Neuronal stem cell (in vitro differentiated cells): ENCODE measurements around the gene ZSCAN18.

Experiments used
- DNase-seq: peaks from one replicate; pipeline ENCODE4 v3.0.0-alpha.2; 2013; ENCODE audit warnings: low spot score
- H2AFZ ChIP-seq: one replicate; pipeline ENCODE4 v1.6.1; 2013; ENCODE audit warnings: mild to moderate bottlenecking, low read length, inconsistent platforms
- H2AK5ac ChIP-seq: 2 replicates; pipeline ENCODE4 v1.6.1; 2013; ENCODE audit warnings: low read depth, mild to moderate bottlenecking, inconsistent platforms, low read length, moderate library complexity, mixed read lengths
- H2BK120ac ChIP-seq: 2 replicates; pipeline ENCODE4 v1.6.1; 2013; ENCODE audit warnings: low read depth, mild to moderate bottlenecking, inconsistent platforms, low read length, moderate library complexity, mixed read lengths
- H2BK12ac ChIP-seq: one replicate; pipeline ENCODE4 v1.6.1; 2013; ENCODE audit warnings: low read length, inconsistent platforms
- H2BK15ac ChIP-seq: 2 replicates; pipeline ENCODE4 v1.6.1; 2013; ENCODE audit warnings: mild to moderate bottlenecking, low read length, inconsistent platforms, mixed read lengths
- H2BK5ac ChIP-seq: one replicate; pipeline ENCODE4 v1.6.1; 2013; ENCODE audit warnings: inconsistent platforms, mild to moderate bottlenecking, low read length, moderate library complexity
- H3K14ac ChIP-seq: one replicate; pipeline ENCODE4 v1.6.1; 2013; ENCODE audit warnings: low read length, inconsistent platforms
- H3K18ac ChIP-seq: 2 replicates; pipeline ENCODE4 v1.6.1; 2013; ENCODE audit warnings: low read length, inconsistent platforms
- H3K23ac ChIP-seq: 2 replicates; pipeline ENCODE4 v1.6.1; 2013; ENCODE audit warnings: low read depth, mild to moderate bottlenecking, mixed read lengths, low read length, inconsistent platforms; ENCODE audit not compliant: poor library complexity
- H3K27ac ChIP-seq: replicated peaks from 3 replicates; pipeline ENCODE4 v1.5.1; 2013; ENCODE audit warnings: low read length, inconsistent platforms
- H3K27me3 ChIP-seq, 3 experiments: 2 replicates each; pipeline ENCODE4 v1.6.1; 2013; ENCODE audit warnings: low read length in 3 of 3, mild to moderate bottlenecking in 2 of 3, inconsistent platforms in 1 of 3, low read depth in 1 of 3, mixed read lengths in 1 of 3, moderate library complexity in 1 of 3; ENCODE audit not compliant: control insufficient read depth in 3 of 3, insufficient read depth in 3 of 3
- H3K36me3 ChIP-seq, 2 donors: replicated peaks in 1 of 2; 2 replicates each; pipeline ENCODE4 v1.6.1; 2013; ENCODE audit warnings: low read length in 2 of 2; ENCODE audit not compliant: control insufficient read depth in 2 of 2, insufficient read depth in 2 of 2
- H3K4ac ChIP-seq: 2 replicates; pipeline ENCODE4 v1.6.1; 2013; ENCODE audit warnings: inconsistent platforms, mild to moderate bottlenecking, low read length, moderate library complexity
- H3K4me1 ChIP-seq, 2 donors: 1 replicate in 1 of 2; 2 replicates in 1 of 2; pipeline ENCODE4 v1.6.1; 2013; ENCODE audit warnings: low read length in 2 of 2, low read depth in 1 of 2; ENCODE audit not compliant: control insufficient read depth in 2 of 2, insufficient read depth in 1 of 2
- H3K4me2 ChIP-seq: one replicate; pipeline ENCODE4 v1.6.1; 2013; ENCODE audit warnings: mild to moderate bottlenecking, low read length, inconsistent platforms; ENCODE audit not compliant: insufficient read depth, poor library complexity, severe bottlenecking
- H3K4me3 ChIP-seq, 2 donors: 2 replicates each; pipeline ENCODE4 v1.5.1; 2013; ENCODE audit warnings: low read length in 2 of 2, mild to moderate bottlenecking in 2 of 2, inconsistent platforms in 1 of 2, moderate library complexity in 1 of 2
- H3K79me1 ChIP-seq: one replicate; pipeline ENCODE4 v1.6.1; 2013; ENCODE audit warnings: low read depth, mild to moderate bottlenecking, inconsistent platforms, low read length, moderate library complexity
- H3K9ac ChIP-seq: one replicate; pipeline ENCODE4 v1.6.1; 2013; ENCODE audit warnings: mild to moderate bottlenecking, low read depth, low read length, inconsistent platforms; ENCODE audit not compliant: poor library complexity
- H3K9me3 ChIP-seq, 2 donors: replicated peaks in 1 of 2; 2 replicates each; pipeline versions ENCODE3 to v1.6.1; 2013; ENCODE audit warnings: low read length in 2 of 2, mild to moderate bottlenecking in 2 of 2, inconsistent platforms in 1 of 2, low read depth in 1 of 2, mixed read lengths in 1 of 2, moderate library complexity in 1 of 2; ENCODE audit not compliant: control insufficient read depth in 2 of 2, insufficient read depth in 1 of 2
- H4K8ac ChIP-seq: one replicate; pipeline ENCODE4 v1.6.1; 2013; ENCODE audit warnings: low read depth, mild to moderate bottlenecking, inconsistent platforms, low read length, moderate library complexity
- H4K91ac ChIP-seq: one replicate; pipeline ENCODE4 v1.6.1; 2013; ENCODE audit warnings: low read length, low read depth, mild to moderate bottlenecking, inconsistent platforms; ENCODE audit not compliant: poor library complexity
- WGBS, 2 donors: extraction: QIAGEN DNeasy Blood & Tissue Kit; methylation state at CpG; one replicate each; pipeline ENCODE4 v1.1.7; 2013; ENCODE audit warnings: missing lambda C conversion rate in 2 of 2, mixed read lengths in 1 of 2; ENCODE audit not compliant: insufficient read length in 2 of 2, insufficient replicate concordance in 1 of 2; ENCODE audit errors: extremely low coverage in 2 of 2; 5-methylcytosine and 5-hydroxymethylcytosine counted together

Gene ZSCAN18

DNA sequence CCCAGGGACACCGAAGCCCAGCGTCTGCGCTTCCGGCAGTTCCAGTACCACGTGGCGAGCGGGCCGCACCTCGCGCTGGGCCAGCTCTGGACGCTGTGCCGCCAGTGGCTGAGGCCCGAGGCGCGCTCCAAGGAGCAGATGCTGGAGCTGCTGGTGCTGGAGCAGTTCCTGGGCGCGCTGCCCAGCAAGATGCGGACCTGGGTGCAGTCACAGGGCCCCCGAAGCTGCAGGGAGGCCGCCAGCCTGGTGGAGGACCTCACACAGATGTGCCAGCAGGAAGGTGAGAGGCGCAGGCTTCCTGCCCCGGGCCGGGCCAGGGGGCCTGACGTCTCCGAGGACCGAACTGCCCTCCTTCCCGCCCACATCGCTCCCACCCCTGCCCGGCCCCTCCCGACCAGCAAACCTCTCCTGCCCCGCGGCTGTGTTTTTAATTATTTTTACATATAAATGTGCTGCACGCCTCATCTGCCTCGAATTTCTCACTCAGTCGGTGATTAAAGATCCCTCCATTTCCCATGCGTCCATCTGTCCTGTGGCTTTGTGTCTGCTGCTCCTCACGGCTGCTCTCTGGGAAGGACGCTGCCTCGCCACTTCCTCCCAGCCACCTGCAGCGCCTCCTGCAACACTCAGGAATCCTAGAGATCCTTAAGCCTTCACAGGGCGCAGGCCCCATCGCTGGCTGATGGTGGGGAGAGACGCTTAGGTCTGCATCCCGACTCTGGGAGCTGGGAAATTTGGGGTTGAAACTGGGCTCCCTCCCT, 59.9 kb downstream of the ZSCAN18 start:
- H3K4me2 ChIP-seq = no peak overlapping the region
- peaks cover 0 to 2% (median 0%) of the 10 kb centered on the region in 3 experiments for H3K27me3 ChIP-seq
- H3K23ac ChIP-seq = peak overlapping the region; percentile 65
- peak overlapping the region; percentile 99 for H2BK120ac ChIP-seq
- peak overlapping the region; percentile 92 for H3K18ac ChIP-seq
- peak overlapping the region; percentile 65 for H4K8ac ChIP-seq
- H3K9me3 ChIP-seq = peaks cover 10 to 39% of the 10 kb centered on the region in 2 donors
- peak overlapping the region; percentile 97 for H2AK5ac ChIP-seq
- peak overlapping the region; percentile 82 for H2BK5ac ChIP-seq
- DNase-seq = no peak
- no CpG with 5 or more reads among the region's 44 CpGs for WGBS, 2 donors
- no peak overlapping the region for H2BK15ac ChIP-seq
- peak overlapping the region; percentile 98 for H3K4ac ChIP-seq
- peak overlapping the region; percentile 70 for H3K9ac ChIP-seq
- H2AFZ ChIP-seq = peak overlapping the region; percentile 69
- no peak overlapping the region for H3K4me3 ChIP-seq
- peak overlapping the region; percentile 72 for H4K91ac ChIP-seq
- H3K14ac ChIP-seq = peak overlapping the region; percentile 76
- H2BK12ac ChIP-seq = peak overlapping the region; percentile 90
- H3K4me1 ChIP-seq = peaks cover 0 to 16% of the 10 kb centered on the region in 2 donors
- no peak overlapping the region for H3K27ac ChIP-seq
- peaks cover 3% of the 10 kb centered on the region for H3K79me1 ChIP-seq
- H3K36me3 ChIP-seq = peaks cover 0 to 5% of the 10 kb centered on the region in 2 donors

DNA sequence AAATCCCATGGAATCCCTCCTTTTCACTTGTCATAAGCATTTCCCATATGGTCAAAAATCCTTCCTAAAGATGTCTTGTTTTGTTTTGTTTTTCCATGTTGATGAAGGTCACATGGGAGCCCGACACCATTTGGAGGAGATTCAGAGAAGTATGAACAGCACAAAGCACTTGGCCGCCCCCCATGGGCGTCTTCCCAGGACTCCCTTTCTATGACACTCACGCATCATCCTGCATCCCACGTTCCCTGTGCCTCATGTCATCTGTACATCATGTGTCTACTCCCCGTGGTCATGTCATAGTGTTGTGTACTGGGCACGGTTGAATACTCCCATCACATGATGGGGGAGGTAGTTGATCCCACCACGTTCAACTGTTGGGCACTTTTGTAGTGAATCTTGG, 62.2 kb downstream of the ZSCAN18 start:
- H3K36me3 ChIP-seq = peaks cover 0 to 5% of the 10 kb centered on the region in 2 donors
- WGBS, 2 donors = no CpG with 5 or more reads among the region's 8 CpGs
- H2BK12ac ChIP-seq = no peak overlapping the region
- H4K91ac ChIP-seq = no peak overlapping the region
- no peak overlapping the region for H2BK120ac ChIP-seq
- H3K79me1 ChIP-seq = no peaks in the 10 kb centered on the region
- H3K18ac ChIP-seq = no peak overlapping the region
- peaks cover 0 to 15% of the 10 kb centered on the region in 2 donors for H3K4me1 ChIP-seq
- H3K27ac ChIP-seq = no peak overlapping the region
- H3K4ac ChIP-seq = no peak overlapping the region
- H3K14ac ChIP-seq = no peak overlapping the region
- no peak overlapping the region for H2AFZ ChIP-seq
- H2AK5ac ChIP-seq = no peak overlapping the region
- no peak overlapping the region for H3K23ac ChIP-seq
- H2BK5ac ChIP-seq = no peak overlapping the region
- no peak overlapping the region for H3K4me2 ChIP-seq
- H3K9ac ChIP-seq = no peak overlapping the region
- DNase-seq = no peak
- no peak overlapping the region for H4K8ac ChIP-seq
- no peaks in the 10 kb centered on the region for H3K27me3 ChIP-seq
- no peak overlapping the region for H2BK15ac ChIP-seq
- H3K9me3 ChIP-seq = peaks cover 5 to 30% of the 10 kb centered on the region in 2 donors
- H3K4me3 ChIP-seq = no peak overlapping the region

DNA sequence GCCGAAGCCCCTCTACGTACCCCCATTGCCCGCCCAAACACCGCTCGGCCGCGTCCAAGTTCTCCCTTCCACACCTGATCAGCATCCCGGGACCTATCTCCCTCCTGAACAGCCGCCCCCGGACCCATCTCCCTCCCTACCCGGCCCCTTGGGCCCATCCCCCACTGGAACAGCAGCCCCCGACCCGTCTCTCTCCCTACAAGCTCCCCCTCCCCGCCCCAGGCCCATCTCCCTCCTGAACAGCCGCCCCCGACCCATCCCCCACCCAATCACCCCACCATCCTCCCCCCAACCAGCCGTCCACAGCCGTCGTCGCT, 63.6 kb downstream of the ZSCAN18 start:
- Histone ChIP-seq H3K9me3 (peaks cover 2 to 20% of the 10 kb centered on the region in 2 donors), H2AK5ac (peak overlapping the region; percentile 97), H2BK15ac (peak overlapping the region; percentile 96), H3K9ac (peak overlapping the region; percentile 84), H3K27me3 (no peaks in the 10 kb centered on the region), H3K4me2 (peak overlapping the region; percentile 83), H3K23ac (peak overlapping the region; percentile 91), H2BK5ac (peak overlapping the region; percentile 53), H3K27ac (peak overlapping the region; percentile 83), H3K14ac (no peak overlapping the region), H4K91ac (peak overlapping the region; percentile 72), H3K79me1 (no peaks in the 10 kb centered on the region), H2AFZ (peak overlapping the region; percentile 72), H2BK12ac (peak overlapping the region; percentile 73), H3K18ac (peak overlapping the region; percentile 98), H2BK120ac (no peak overlapping the region), H3K36me3 (peaks cover 0 to 5% of the 10 kb centered on the region in 2 donors), H3K4me1 (peaks cover 0 to 15% of the 10 kb centered on the region in 2 donors), H3K4ac (no peak overlapping the region), H3K4me3 (peak overlapping the region; percentile 50 to 94), H4K8ac (peak overlapping the region; percentile 59)
- peak; percentile 17 for DNase-seq
- no CpG with 5 or more reads among the region's 20 CpGs for WGBS, 2 donors
